ENCODE measurements around the gene SLC6A8.
"Not testable (repeated sequence)": the region's sequence is repeated elsewhere in the genome, so short reads cannot be mapped to it uniquely, and the experiment has no call there.

SLC6A8 gene

DNA sequence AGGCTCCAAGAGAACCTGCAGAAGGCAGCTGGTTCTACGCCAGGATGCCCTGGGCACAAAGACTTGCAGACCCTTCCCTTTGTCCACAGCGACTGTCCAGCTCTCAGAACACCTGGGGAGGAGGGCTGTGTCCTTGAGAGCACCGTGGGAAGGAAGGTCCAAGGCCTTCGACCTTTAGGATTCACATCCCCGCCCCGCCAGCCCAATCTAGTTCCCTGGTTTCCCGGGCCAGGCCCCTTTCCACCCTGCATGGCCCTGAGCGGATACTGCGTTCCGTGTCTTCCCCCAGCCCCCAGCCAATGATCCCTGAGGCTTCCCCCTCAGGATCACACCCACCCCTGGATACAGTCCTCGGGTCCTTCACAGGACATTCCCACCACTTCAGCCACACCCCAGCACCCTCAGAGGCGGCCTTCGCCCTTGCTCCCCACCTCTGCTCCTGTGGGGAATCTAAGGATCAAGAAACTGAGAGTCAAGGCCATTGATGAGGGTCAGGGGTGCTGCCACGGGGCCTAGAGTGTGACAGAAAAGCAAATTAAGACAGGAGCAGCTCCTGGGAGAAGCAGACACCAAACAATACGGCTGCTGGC, 46.0 kb downstream of the SLC6A8 start:
- no peak for DNase-seq

DNA sequence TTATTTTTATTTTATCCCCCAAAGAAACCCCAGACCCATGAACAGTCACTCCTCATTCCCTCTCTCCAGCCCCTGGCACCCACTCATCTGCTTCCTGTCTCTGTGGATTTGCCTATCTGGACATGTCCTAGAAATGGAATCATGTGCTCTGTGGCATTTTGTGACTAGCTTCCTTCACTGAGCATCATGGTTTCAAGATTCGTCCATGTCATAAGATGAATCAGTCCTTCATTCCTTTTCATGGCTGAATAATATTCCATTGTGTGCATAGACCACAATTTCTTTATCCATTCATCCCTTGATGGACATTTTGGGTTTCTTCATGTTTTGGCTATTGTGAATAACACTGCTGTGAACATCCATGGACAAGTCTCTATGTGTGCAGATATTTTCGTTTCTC, 47.1 kb downstream of the SLC6A8 start:
- DNase-seq, result no peak

DNA sequence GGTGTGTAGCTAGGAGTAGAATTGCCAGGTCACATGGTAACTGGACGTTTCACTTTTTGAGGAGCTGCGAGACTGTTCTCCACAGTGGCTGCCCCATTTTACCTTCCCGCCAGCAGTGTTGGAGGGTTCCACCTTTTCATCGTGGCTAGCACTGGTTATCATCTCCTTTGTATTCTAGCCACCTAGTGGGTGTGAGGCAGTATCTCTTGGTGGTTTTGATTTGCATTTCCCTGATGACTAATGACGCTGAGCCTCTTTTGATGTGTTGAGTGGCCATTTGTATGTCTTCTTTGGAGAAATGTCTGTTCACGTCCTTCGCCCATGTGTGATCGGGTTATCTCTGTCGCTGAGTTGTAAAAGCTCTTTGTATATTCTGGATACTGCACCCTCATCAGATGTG, 47.5 kb downstream of the SLC6A8 start:
- no peak for DNase-seq

DNA sequence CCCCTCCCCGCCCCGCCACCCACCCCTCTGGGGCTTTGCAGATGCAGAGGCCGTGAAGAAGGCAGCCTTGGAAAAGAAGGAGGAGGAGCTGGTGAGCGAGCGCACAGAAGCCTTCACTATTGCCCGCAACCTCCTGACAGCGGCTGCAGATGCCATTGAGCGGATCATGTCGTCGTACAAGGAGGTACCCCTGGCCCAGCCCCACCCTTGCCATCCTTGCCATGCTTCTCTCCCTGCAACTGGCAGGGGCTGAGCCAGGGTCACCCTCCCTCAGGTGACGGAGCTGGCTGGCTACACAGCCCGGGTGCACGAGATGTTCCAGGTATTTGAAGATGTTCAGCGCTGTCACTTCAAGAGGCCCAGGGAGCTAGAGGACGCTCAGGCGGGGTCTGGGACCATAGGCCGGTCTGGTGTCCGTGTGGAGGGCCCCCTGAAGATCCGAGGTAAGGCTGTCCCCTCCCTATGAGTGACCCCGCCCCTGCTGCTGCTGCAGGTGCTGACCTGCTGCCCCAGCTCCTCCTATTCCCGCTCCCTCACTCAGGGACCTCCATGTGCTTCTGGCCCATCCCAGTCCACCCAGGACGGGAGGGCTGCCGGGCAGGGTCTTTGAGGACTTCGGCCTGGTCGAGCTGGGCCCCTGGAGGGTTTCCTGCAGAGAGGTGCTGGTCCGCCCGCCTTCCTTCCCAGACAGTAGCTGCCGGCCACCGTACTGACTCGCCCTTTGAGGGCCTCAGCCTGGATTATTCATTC, 48.5 kb downstream of the SLC6A8 start:
- no peak for DNase-seq

DNA sequence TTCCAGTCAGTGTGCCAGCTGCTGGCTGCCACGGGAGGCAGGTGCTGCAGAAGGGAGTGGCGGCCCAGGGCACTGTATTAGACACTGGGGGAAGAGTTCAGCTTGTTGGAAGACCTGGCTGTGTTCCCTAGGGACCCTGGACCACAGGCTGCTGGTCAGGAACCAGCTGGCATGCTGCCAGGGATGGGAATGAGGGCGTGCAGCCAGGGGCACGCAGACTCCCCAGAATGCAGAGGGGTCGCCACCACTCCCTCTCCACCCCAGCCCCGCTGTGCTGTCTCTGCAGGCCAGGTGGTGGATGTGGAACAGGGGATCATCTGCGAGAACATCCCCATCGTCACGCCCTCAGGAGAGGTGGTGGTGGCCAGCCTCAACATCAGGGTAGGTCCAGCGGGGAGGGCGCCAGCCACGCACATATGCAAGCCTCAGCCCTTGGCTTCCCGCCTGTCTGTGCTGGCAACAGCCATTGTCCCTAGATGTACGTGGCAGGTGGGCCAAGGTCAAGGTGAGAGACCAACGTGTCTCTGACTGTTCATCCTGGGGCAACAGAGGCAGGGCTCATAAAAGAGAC, 49.2 kb downstream of the SLC6A8 start:
- DNase-seq, result no peak

DNA sequence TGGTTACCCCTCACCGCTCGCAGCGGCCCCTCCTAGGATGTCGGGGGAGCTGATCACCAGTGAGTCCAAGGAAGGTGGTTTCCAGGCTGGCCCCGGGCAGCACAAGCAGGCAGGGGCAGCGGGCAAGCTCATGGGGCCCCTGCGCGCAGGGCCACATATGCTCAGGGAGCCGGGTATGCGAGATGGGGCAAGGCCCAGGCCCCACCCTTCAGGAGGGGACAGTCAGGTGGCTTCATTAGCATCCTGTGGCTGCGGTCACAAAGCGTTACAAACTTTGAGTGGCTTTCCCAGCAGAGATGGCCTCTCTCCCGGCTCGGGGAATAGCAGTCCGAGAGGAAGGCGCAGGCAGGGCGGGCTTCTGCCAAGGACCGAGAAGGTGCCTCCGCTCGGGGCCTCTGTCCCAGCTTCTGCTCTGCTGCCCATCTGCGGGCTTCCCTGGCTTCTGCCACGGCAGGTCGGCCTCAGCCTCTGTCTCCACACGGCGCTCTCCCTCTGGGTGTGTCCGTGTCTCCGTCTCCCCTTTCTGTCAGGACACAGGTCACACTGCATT, 50.4 kb downstream of the SLC6A8 start:
- DNase-seq, result no peak

DNA sequence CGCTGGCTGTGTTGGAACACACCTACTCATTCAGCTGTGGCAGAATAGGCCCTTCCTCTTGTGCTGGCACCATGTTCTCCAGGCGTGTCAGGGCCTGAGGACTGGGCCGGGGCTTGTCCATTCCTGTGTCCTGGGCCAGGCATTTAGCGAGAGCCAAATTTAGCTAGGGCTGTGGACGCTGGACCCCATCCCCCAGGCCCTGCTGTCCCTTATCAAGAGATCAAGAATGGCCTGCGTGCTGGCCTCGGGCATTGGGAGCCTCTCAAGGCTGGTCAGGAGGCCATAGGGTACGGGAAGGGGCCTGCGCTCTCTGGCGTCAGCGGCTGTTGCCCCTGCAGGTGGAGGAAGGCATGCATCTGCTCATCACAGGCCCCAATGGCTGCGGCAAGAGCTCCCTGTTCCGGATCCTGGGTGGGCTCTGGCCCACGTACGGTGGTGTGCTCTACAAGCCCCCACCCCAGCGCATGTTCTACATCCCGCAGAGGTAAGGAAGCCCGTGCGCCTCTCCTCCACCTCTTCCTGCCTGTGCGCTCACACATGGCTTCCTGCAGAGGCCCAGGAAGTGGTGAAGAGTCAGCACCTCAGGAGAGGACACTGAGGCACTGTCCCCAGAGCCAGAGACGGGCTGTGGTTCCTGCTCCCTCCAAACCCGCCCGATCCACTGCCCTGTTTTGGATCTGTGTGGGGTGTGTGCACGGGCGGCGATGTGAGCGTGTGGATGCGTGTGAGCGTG, 52.2 kb downstream of the SLC6A8 start:
- DNase-seq, result no peak

DNA sequence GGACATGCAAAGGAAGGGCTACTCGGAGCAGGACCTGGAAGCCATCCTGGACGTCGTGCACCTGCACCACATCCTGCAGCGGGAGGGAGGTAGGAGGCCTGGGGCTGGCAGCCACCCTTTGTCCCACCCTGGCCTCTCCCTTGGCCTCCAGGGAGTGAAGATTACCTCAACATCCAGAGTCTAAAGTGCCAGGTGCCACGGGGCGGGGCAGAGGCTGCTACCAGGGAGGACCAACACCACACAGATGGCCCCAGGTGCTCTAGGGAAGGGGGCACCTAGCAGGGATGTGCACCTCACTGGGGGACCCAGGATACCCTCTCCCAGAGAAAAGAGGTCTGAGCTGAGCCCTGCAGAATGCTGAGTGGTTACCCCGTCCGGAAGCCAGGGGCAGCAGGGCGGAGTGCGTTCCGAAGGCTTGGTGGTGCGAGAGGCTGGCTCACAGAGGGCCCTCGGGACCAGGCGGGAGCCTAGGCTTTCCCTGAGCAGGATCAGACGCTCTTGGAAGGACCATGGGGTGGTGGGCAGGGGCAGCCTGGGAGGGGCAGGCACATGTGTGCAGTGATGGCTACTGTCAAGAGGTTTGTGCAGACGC, 53.0 kb downstream of the SLC6A8 start:
- no peak for DNase-seq

DNA sequence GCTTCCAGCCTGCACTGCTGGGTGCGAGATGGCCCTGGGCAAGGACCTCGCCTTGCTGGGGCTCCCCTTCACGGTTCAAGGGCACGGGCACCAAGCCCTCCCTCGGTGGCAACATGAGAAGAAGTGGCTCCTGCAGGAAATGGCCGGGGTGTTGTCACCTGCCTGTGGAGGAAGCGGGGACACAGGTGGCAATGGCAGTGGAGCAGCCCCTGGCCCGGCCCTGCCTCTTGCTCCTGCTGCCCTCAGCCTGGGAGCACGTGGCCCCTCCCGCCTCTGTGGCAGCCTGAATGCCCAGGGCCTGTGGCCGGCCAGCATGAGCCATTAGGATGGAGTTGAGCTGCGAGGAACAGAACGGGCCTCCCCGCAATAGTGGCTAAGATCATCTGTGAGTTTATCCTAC, 53.7 kb downstream of the SLC6A8 start:
- no peak for DNase-seq

DNA sequence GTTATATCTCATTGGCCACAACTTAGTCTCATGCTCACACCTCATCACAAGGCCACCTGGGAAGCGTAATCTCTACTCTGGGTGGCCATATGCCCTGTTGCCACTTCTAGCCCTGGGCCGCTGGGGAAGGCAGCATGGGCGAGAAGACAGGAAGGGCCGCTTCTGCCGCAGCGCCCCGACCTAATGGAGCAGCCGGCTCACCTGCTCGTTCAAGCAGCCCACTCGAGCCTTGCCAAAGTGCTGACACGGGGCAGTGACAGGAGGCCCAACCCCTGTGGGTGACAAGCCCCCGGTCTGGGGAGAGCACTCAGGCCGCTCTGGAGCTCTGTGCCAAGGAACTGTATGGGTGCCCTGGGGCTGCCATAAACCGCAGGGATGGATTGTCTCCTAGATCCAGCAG, 54.4 kb downstream of the SLC6A8 start:
- not testable (repeated sequence) for DNase-seq

DNA sequence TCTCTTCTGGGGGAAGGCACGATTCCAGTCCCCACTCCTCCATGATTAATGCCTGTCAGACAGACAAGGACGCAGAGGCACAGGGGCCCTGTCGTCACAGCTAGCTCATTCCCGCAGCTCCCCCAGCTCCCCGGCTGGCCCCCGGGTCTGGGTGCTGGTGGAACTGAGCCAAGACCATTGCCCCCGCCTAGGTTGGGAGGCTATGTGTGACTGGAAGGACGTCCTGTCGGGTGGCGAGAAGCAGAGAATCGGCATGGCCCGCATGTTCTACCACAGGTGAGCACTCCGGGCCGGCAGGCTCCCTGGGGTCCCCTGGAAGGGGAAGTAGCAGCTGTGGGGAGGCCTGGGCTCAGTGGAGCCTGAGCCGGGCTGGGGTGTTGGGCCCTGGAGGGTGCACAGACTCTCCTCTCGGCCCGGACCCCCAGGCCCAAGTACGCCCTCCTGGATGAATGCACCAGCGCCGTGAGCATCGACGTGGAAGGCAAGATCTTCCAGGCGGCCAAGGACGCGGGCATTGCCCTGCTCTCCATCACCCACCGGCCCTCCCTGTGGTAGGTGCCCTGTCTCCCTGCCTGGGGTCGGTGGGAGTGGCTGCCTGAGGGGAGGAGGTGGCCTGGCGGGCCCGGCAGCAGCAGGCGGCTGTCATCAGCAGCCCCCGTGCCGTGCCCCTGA, 55.2 kb downstream of the SLC6A8 start:
- not testable (repeated sequence) for DNase-seq

DNA sequence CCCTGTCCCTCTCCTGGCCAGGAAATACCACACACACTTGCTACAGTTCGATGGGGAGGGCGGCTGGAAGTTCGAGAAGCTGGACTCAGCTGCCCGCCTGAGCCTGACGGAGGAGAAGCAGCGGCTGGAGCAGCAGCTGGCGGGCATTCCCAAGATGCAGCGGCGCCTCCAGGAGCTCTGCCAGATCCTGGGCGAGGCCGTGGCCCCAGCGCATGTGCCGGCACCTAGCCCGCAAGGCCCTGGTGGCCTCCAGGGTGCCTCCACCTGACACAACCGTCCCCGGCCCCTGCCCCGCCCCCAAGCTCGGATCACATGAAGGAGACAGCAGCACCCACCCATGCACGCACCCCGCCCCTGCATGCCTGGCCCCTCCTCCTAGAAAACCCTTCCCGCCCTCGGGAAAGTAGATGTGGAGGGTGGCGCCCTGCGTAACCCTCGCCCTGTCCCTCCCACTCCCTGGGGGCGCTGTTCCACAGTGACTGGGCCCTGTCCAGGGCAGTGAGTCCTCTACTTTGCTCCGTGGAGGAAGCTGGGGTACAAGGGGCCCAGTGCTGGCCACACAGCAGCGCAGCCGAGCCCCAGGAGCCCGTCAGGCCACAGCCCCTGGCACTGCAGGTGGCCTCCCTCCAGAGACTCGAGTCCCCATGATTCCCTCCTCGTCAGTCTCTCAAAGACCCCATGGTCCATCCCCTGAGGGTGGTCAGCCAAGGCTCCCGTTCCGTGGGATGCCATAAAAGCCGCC, 55.9 kb downstream of the SLC6A8 start:
- DNase-seq, result not testable (repeated sequence)

DNA sequence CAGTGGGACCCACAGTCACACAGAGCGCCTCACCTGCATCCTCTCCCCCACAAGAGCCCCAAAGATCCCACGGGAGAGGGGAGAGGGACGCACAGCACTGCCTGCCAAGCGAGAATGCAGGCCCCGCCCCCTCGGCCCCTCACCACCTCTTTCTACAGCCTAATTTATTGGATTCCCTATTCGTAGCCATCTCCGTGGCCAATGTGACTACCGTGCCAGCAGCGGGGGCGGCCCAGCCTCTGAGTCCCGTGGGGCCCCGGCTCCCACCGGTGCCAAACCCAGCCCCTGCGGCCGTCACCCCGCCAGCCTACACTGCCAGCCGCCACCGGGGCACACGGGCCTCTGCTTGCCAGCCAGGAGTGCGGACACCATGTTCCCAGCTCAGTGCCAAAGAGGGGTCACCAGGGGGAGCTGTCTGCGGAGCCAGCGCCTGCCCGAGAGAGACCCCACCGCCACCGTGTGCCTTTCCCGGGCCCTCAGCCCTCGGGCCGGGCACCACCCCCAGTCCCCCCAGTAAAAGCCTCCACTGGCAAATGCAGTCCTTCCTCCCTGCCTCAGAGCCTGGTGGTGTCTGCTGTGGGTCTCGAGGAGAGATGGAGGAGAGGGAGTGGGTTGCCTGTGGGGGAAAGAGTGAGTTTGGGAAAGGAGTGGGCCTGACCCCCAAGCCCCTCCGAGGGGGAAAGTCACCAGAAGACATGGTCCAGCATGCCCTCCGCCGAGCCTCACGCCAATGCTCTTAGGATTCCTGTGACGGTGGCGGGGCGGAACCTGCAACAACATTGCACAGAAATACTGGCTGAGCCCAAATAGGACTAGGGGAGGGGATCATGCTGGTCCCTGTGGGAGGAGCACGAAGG, 56.7 kb downstream of the SLC6A8 start:
- no peak for DNase-seq

DNA sequence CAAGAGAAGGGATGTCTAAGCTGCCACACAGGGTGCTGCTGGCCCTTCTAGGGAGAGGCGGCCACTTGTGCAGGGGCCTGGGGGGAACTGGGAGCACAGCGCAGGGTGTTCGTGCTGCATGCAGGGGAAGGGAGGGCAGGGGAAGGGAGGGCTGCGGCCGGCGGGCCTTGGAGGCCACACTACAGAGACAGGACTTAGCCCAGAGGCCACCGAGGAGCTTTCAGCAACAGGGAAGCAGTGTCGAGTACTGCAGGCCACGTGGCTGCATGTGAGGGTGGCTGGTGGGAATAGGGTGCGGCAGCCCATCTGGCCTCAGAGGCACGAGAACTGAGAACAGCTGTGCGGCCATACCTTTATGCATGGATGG, 57.3 kb downstream of the SLC6A8 start:
- not testable (repeated sequence) for DNase-seq

All from activated naive CD4-positive, alpha-beta T cell (primary cell).